CD4-positive, alpha-beta T cell treated with Interleukin-1 beta for 1 hour (primary cell): ENCODE results near the gene SWT1.
"Not testable (repeated sequence)": the region's sequence is repeated elsewhere in the genome, so short reads cannot be mapped to it uniquely, and the experiment has no call there.

Source experiments
- DNase-seq, 2 donors: peaks; one replicate each; pipeline ENCODE4 v3.0.0-alpha.2; 2020 to 2022

The SWT1 gene

DNA sequence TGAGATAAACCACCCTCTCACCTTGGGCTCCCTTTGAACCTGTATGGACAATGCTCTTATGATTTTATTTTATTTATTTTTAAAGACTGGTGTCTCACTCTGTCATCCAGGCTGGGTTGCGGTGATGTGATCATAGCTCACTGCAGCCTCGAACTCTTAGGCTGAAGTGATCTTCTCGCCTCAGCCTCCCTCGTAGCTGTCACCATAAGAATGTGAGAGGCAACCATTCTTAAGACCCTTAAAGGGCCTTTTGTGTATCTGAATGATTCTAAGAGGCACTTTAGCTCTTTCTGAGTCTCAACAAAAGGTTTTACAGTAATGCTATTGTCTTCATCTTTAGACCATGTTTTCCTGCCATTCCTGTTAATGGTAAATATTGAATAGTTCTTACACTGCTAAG is 93.1 kb downstream of the SWT1 start:
- no peak for DNase-seq

DNA sequence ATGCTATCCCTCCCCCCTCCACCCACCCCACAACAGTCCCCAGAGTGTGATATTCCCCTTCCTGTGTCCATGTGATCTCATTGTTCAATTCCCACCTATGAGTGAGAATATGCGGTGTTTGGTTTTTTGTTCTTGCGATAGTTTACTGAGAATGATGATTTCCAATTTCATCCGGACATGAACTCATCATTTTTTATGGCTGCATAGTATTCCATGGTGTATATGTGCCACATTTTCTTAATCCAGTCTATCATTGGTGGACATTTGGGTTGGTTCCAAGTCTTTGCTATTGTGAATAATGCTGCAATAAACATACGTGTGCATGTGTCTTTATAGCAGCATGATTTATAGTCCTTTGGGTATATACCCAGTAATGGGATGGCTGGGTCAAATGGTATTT is 95.0 kb downstream of the SWT1 start:
- not testable (repeated sequence) for DNase-seq

DNA sequence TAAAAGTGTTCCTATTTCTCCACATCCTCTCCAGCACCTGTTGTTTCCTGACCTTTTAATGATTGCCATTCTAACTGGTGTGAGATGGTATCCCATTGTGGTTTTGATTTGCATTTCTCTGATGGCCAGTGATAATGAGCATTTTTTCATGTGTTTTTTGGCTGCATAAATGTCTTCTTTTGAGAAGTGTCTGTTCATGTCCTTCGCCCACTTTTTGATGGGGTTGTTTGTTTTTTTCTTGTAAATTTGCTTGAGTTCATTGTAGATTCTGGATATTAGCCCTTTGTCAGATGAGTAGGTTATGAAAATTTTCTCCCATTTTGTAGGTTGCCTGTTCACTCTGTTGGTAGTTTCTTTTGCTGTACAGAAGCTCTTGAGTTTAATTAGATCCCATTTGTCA is 95.4 kb downstream of the SWT1 start:
- not testable (repeated sequence) for DNase-seq

DNA sequence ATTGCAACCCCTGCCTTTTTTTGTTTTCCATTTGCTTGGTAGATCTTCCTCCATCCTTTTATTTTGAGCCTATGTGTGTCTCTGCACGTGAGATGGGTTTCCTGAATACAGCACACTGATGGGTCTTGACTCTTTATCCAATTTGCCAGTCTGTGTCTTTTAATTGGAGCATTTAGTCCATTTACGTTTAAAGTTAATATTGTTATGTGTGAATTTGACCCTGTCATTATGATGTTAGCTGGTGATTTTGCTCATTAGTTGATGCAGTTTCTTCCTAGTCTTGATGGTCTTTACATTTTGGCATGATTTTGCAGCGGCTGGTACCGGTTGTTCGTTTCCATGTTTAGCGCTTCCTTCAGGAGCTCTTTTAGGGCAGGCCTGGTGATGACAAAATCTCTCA is 98.6 kb downstream of the SWT1 start:
- DNase-seq, result not testable (repeated sequence)

DNA sequence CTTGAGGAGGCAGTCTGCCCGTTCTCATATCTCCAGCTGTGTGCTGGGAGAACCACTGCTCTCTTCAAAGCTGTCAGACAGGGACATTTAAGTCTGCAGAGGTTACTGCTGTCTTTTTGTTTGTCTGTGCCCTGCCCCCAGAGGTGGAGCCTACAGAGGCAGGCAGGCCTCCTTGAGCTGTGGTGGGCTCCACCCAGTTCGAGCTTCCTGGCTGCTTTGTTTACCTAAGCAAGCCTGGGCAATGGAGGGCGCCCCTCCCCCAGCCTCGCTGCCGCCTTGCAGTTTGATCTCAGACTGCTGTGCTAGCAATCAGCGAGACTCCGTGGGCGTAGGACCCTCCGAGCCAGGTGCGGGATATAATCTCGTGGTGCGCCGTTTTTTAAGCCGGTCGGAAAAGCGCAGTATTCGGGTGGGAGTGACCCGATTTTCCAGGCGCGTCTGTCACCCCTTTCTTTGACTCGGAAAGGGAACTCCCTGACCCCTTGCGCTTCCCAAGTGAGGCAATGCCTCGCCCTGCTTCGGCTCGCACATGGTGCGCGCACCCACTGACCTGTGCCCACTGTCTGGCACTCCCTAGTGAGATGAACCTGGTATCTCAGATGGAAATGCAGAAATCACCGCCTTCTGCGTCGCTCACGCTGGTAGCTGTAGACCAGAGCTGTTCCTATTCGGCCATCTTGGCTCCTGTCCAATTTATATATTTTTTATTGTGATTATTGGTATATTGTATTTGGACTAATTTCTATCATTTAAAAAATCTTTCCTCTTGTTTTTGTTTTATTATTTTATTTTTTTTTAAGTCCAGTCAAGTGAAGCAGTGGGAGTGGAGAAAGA is 100.4 kb downstream of the SWT1 start:
- DNase-seq, result not testable (repeated sequence)

DNA sequence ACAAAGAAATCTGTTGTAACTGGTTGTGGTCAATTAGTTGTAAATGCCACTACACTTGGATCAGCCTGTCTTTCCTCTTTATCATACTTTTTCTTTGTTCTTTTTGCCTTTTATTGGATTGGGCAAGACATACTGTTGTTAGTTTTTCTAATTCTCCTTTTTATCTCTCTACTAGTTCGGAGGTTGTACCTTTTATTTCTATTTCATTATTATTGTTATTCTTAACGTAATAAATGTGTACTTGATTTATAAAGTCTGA is 100.9 kb downstream of the SWT1 start:
- no peak for DNase-seq

DNA sequence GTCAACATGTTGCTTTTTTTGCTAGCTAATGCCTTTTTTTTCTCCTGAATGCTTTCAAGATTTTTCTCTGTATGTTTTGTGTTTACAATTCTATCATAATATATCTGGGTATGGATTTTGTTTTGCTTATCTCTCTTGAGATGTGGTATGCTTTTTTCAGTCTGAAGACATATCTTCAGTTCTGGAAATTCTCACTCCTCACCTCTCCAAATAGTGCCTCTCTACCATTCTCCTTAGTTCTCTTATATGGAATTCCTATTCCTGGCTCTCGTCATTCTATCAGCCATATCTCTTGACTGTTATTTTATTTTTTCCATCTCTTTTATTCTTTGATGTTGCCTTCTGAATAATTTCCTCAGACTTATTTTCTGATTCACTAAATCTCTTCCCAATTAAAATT is 101.7 kb downstream of the SWT1 start:
- DNase-seq, result no peak

DNA sequence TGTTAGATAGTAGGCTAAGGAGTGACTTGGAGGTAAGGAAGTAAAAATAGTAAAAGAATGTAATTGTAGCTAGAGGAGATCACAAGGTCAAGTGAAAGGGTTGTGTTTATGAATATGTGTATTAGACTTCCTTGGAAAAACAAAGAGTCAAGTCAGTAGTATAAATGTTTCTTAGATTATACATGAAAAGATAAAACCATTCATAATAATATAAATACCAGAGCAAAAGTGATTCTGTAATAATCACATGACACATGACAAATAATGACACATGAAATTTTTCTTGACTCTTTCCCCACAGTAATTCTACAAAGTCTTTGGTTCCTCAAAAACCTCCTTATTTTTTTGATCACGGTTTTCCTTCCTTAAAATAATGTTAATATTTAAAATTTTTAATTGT is 103.6 kb downstream of the SWT1 start:
- no peak for DNase-seq

DNA sequence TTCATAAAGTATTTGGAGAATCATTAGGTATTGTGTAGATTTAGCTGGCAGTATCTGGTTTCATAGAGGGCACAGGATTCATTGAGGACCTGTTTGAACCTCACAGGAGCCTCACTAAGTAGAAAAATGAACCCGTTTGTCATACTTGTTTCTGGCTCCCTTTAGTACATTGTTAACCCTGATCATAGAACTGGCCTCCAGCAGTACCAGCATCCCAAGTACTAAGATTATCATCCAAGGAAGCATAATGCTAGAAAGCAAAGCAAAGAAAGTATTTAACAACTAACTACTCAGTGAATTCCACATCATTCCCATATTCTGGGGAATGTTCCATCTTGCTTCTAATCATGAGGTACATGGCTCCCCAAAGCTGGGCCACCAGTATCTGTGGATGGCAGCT is 105.2 kb downstream of the SWT1 start:
- no peak for DNase-seq

DNA sequence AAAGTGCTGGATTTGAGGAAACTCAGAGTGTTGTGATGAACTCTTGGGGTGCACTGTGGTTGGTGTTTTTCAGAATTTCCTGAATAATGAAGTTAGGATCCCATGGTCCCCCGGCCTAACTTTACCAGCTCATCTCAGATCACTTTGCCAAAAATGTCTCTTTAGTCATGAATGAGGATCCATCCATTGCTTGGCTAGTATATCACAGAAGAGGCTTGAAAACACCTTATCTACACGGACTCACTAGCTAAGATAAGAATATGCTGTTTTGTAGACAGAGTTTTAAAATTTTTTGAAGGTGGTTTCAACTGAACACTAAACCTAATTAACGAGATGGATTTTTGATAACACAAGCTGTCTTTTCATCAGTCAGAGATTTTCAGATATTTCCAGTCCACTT is 106.3 kb downstream of the SWT1 start:
- no peak for DNase-seq

DNA sequence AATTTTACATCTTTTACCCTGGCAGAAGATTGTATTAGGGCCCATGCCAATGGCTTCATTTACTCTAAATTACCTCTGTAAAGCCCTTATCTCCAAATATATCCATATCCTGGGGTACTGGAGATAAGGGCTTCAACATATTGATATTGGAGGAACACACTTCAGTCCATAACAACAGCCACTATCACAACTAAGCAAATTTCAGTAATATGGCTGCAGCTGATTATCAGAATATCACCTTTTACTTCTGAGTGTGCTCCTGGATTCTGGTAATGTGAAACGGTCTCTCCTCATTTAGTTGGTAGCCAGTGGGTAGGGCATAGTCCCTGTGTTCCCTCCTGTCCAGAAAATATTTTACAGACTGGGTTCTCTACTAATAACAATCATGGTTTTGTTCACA is 106.8 kb downstream of the SWT1 start:
- no peak for DNase-seq

DNA sequence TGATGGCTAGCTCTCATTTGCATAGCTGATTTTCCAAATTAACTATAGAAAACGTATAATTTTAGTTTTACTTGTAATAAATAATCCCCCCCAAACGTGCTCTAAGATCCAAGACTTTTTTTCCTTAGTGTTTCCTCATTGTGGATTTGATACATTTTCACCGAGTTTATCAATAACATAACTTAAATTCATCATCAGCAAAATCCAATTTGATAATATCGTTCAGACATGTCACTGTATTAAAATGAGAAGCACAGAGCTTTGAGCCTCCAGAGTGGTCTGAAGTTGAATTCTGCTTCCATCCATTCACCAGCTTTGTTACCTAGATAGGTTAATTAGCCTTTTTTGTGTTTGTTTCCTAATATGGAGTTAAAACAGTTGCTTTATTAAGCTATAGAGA is 108.3 kb downstream of the SWT1 start:
- no peak for DNase-seq

DNA sequence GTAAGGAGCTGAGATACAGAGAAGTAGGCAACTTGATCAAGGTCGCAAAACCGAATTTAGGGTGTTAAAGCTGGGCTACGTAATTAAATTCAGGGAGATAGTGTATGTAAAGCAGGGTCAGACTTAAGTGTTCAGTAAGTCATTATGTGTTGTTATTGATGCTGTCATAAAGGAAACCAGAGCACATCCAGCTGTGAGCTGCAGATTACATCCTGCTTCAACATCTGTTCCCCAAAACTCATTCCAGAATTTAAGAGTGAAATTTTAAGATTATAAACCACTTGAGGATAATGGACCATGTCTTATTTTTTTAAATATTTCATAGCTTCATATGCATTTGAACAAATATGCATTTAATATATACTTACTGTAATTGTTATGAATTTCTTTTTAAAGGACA is 110.3 kb downstream of the SWT1 start:
- DNase-seq, result no peak

DNA sequence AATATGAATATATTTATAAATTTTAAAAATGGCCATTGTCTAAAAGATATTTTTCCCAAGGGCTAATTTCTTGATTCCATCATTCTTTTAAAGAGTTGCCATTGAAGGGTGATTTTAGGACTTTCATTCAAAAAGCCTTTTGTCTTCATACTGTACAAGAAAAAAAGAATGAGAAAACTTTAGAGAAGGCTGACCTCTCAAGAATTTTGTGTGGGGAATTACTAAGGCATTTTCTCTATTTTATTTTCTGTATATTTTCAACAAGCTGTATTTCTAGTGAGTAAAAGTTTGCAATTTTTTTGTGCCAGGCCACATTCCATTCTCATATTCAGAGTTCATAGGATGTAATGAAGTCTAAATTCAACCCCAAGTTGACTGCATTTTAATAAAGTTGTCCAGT is 110.7 kb downstream of the SWT1 start:
- no peak for DNase-seq

DNA sequence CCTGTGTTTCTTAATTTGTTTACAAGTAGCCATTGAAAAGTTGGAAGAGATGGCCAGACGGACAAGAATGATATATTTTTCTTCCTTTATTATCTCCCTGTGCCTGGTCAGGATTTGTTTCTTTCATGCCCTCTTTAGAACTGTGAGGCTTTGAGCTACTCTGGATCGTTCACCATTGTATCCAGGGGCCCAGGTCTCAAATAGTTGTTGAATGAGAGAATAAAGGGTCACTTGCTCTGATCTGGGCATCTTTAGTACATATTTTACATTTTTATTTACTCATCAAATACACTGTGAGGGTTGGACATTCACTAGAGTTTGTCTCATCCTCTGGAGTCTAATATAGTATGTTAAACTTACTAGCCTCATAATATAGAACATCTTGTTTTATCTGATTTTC is 111.4 kb downstream of the SWT1 start:
- DNase-seq, result no peak

DNA sequence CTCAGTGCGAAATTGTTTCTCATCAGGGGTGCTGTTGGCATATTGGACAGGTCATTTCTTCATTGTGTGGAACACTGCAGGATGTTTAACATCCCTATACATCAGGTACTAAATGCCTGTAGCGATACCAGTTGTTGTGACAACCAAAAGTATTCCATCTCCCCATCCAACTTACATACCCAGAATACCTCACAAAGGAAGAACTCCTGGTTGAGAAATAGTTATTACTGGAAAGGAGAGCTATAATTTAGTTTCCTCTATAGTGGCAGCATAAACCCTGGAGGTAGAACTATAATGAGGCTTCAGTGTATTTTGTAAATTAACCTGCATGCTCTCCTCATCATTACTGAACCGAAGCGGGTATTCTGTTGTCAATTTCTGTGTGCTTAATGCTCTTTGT is 115.0 kb downstream of the SWT1 start:
- no peak for DNase-seq

DNA sequence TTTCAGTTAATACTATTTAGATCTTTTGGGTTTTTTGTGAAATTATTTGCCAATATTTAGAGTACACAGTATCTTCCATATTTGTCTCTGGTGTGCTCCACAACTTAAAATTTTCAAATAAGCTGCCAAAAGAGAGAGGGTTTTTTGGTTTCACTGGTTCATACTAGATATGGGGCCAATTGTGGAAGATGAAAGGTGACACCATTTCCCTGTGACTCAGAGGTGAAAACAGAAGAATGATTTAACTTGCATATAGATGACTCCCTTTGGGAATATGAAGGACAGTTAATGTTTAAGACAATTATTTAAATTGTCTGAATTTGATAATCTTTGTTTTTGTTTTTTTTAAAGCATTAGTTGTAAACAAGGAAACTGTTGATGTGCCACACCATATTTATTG is 122.6 kb downstream of the SWT1 start:
- no peak for DNase-seq

DNA sequence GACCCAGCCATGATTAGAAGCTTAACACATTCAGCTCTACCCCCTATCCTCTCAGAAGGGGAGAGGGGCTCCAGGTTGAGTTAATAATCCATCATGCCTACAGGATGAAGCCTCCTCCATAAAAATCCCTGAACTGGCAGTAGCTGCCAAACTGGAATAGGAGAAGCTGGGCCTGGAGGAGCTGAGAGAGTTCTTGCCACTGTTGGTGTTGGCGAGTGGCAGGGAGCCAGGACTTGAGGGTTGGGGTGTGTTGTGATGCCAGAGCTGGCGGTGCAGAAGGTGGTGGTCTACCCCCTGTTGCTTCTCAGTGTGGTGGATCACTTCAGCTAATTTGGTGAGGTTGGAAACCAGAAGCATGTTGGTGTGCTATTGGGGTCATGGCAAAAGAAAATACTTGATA is 123.6 kb downstream of the SWT1 start:
- DNase-seq, result no peak

DNA sequence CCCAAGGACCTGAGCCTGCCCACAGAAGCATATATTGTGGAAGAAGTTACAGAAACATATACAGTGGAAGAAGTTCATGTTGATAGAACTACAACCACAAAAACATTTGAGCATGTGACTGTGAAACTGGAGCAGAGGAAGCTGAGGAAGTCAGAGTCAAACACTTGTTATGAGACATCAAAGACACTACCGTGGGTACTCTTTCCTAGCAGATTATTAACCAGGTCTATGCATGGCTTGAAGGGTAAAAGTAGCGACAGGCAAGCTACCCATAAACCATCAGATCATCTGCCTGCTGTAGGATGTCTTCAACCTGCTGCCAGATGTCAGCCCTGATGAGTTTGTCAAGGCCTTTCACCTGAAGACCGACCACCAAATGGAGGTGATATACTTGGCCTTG is 124.3 kb downstream of the SWT1 start:
- peak in 1 of 2 donors; percentile 55 for DNase-seq

DNA sequence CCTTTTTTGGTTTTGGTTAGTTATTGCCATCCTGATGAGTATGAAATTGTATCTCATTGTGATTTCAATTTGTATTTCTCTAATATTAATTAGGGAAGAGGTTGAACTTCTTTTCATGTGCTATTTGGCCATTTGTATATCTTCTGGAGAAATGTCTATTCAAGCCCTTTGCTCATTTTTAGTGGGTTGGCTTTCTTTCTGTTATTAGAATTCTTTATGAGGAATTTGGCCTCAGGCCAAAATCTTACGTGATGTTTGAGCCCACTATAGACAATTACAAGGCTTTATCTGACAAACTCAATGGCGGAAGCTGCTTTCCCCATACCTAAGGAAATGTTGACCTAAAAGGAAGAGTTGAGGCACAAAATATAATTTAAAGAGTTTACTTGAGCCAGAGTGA is 127.1 kb downstream of the SWT1 start:
- no peak for DNase-seq

DNA sequence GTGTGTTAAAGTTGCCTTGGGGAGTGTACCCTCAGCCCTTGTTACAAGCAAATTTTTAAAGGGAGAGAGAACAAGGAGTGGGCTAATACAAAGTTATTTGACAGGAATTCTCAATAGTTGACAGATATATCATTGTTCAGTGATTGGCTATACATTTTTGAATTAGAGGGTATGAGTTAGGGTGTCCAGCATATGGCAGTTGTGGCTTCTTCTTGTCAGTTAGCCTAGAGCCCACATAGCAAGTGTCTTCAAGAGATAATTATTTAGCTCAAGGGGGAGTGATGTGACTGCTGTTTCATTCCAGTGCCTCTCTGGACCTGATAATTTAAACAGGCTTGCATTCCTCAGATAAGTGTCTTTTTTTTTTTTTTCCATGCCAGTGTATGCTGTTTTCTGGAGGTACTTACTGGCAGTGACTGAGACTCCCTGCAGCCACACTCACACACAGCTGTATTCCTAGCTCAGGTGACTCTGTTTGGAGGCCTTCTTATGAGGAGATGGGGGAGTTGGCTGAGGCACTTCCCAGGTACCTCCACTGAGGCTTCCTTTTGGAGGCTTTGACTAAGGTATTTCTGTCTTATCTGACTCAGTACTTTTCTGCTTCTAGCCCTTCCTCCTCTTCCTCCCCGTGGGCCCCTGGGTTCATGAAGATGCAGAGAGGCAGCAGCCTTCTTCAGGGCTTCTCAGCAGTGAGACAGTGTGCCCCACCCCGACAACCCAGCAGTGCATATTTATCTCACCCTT is 127.7 kb downstream of the SWT1 start:
- DNase-seq, result no peak

DNA sequence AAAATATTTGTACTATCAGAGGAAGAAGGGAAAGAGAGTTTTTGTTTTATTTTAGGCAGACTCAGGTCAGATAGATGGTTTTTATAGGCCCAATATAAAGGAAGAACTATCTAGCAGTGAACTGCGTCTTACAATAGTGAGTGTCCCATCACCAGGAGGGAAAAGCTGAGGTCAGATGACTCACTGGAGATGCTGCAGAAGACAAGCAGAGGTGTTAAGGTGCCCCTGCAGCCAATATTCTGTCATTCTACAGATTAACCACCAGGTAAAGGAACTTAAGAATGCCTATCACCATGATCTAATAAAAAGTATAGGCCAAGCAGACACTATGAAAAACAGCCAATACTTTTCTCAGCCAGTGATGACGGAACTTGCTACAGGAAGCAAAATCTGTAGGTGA is 130.5 kb downstream of the SWT1 start:
- no peak for DNase-seq

DNA sequence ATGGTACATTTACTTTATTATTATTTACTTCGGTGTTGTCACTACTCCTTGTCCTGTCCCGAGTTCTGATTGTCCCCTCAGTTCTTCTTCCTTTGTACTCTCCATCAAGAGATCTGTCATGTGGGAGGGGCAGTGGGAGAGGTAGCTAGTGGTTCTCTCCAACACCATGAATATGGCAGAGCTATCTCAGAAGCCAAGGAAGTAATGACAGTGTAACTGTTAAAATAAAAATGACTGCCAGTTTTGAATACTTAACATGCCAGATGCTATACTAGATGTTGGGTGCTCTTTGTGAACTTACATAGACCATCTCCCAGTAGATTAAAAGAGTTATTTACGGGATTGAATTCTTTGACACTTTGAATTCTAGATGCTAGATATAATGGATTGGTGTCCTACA is 131.5 kb downstream of the SWT1 start:
- DNase-seq, result no peak

DNA sequence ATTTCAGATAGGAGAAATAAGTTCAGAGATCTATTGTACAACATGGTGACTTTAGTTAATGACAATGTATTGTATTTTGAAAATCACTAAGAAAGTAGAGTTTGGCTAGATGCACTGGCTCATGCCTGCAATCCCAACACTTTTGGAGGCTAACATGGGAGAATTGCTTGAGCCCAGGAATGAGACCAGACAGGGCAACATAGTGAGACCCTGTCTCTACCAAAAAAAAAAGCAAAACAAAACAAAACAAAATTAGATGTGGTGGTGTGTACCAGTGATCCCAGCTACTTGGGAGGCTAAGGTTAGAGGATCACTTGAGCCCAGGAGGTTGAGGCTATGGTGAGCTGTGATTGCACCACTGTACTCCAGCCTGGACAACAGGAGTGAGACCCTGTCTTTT is 132.9 kb downstream of the SWT1 start:
- no peak for DNase-seq

DNA sequence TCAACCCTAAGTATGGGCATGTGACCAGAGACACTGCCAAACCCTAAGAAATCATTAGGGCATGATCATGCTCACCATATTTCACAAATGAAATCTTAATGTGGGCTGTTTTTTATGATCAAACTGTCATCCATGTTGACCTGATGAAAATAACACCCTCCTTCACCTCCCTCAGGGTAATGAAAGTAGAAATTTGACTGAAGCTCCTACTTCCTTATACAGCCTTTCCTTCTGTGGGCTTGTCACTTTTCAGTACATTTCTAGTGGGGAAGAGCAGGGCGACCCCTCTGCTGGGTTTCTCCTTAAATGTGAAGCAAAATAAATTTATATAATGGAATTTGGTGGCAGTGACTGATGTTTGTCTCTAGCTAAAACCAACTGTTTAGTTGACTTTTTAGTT is 134.2 kb downstream of the SWT1 start:
- DNase-seq, result no peak
